Spleen (tissue), 11 donors: Measurements from ENCODE around the gene PCDHB6. TPM values are rescaled to one million over a fixed set of nuclear protein-coding genes. Genes with fewer than 3 reads are reported as not detected.
"Not testable (repeated sequence)": the region's sequence is repeated elsewhere in the genome, so short reads cannot be mapped to it uniquely, and the experiment has no call there.

Source experiments
- DNase-seq: peaks from one replicate; pipeline ENCODE4 v3.0.0-alpha.2; 2020
- H3K27ac ChIP-seq, 8 donors: fragments of 200-600 bp; sonication (generic) in 7 of 8; 1 replicate in 4 of 8; 2 replicates in 4 of 8; pipeline versions ENCODE4 v1.5.0 to v1.8.0; 2016 to 2021; ENCODE audit warnings: inconsistent platforms in 4 of 8, mild to moderate bottlenecking in 4 of 8, moderate library complexity in 1 of 8
- H3K27me3 ChIP-seq, 7 donors: fragments of 200-600 bp; sonication (generic) in 6 of 7; replicated peaks in 1 of 7; 1 replicate in 4 of 7; 2 replicates in 3 of 7; pipeline versions ENCODE4 v1.5.0 to v1.8.0; 2016 to 2021; ENCODE audit warnings: inconsistent platforms in 3 of 7, mild to moderate bottlenecking in 1 of 7
- H3K36me3 ChIP-seq, 6 donors: fragments of 200-600 bp; sonication (generic) in 5 of 6; 1 replicate in 4 of 6; 2 replicates in 2 of 6; pipeline versions ENCODE4 v1.5.0 to v1.8.0; 2016 to 2021; ENCODE audit warnings: inconsistent platforms in 2 of 6
- H3K4me1 ChIP-seq, 6 donors: fragments of 200-600 bp; sonication (generic) in 5 of 6; 1 replicate in 3 of 6; 2 replicates in 3 of 6; pipeline versions ENCODE4 v1.5.0 to v1.8.0; 2016 to 2021; ENCODE audit warnings: inconsistent platforms in 3 of 6
- H3K4me3 ChIP-seq, 8 donors: fragments of 200-600 bp; sonication (generic) in 7 of 8; 1 replicate in 4 of 8; 2 replicates in 4 of 8; pipeline versions ENCODE4 v1.5.0 to v1.8.0; 2016 to 2021; ENCODE audit warnings: inconsistent platforms in 4 of 8, mild to moderate bottlenecking in 4 of 8, moderate library complexity in 2 of 8
- H3K9me3 ChIP-seq, 8 donors: fragments of 200-600 bp; sonication (generic) in 7 of 8; 1 replicate in 4 of 8; 2 replicates in 4 of 8; pipeline versions ENCODE4 v1.5.0 to v1.8.0; 2016 to 2021; ENCODE audit warnings: inconsistent platforms in 4 of 8
- POLR2A ChIP-seq, 3 donors: fragments of 450-650 bp; IDR thresholded peaks; one replicate each; pipeline ENCODE4 v1.5.1; 2017; ENCODE audit warnings: antibody characterized with exemption in 3 of 3, mild to moderate bottlenecking in 1 of 3
- POLR2AphosphoS5 ChIP-seq, 3 donors: sonication (generic); formaldehyde crosslinking; IDR thresholded peaks; one replicate each; pipeline ENCODE4 v1.5.1; 2017; ENCODE audit warnings: antibody characterized with exemption in 3 of 3
- WGBS, 5 donors: extraction: QIAGEN DNeasy Blood & Tissue Kit in 3 of 5; methylation state at CpG; one replicate each; pipeline versions ENCODE4 v1.1.5 to v1.1.7; 2013 to 2018; 5-methylcytosine and 5-hydroxymethylcytosine counted together
- intact Hi-C: fragments of 100-400 bp; cut with DNase I; formaldehyde crosslinking; loops from one replicate; pipeline ENCODE4 v1.15.0; 2023; ENCODE audit warnings: low total_unique reads
- polyA plus RNA-seq, 3 donors: library from polyadenylated mRNA; stranded (reverse); fragments of 200-250 nt; gene quantifications; one replicate each; pipeline ENCODE4 v1.2.1, GENCODE V29; 2013
- total RNA-seq, 7 donors: library from RNA; depleted of rRNA in 3 of 7; stranded (reverse); fragments of >200 nt in 3 of 7; fragmentation: NEBNext Ultra II Directional in 4 of 7; extraction: Animal tissue kit (Norgen Biotek cat#: 25700) in 4 of 7; gene quantifications; one replicate each; pipeline versions ENCODE4 v1.1.0 to v1.2.1, GENCODE V29; 2016 to 2021
- TF ChIP-seq, protein P1 (sequence below), 11 experiments: fragments of 200-600 bp in 7 of 11; fragments of 450-650 bp in 4 of 11; sonication (generic) in 4 of 11; IDR thresholded peaks in 8 of 11; conservative IDR thresholded peaks in 3 of 11; 1 replicate in 7 of 11; 2 replicates in 4 of 11; pipeline versions ENCODE4 v1.4.0 to v1.8.0; 2016 to 2021; ENCODE audit warnings: antibody characterized with exemption in 11 of 11, inconsistent platforms in 4 of 11, mild to moderate bottlenecking in 1 of 11
- donor health status: healthy with polysubstance abuse.
- donor health status: DM: no; HTN: no; CAD: no; lungs with moderate emphysema.
- donor health status: DM: no; HTN: no; CAD: no.
- donor health status: Bipolar disorder and iron deficiency.
- donor health status: healthy.
- donor health status: DM: no; HTN: no; CAD: no.
- donor health status: DM: yes; HTN: yes; CAD: no.

Gene PCDHB6
- total and polyA plus RNA-seq, 10 donors, result 0.02 to 1.1 (median 0.61) TPM

DNA sequence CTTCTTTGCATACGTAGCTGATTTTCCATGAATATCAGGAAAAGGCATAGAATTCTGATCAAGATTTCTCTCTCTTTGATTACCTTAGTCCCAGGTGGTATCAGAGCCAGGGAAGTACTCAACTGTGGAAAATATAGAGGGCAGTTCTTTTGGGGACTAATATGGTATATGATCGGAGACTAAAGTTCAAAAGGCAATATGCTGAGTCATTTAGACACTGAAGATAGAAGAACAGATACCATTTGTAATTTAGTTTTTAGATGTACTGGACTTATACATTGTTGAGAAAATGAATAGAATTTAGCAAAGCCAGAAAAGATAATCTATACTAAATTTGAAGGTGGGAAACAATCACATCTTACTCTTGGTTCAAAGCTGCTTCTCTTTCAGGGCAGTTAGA lies 44.5 kb upstream of the PCDHB6 start:
- no peak for DNase-seq

GRCh38 chr5:141119250-141119649 lies 30.6 kb upstream of the PCDHB6 start:
- Histone ChIP-seq H3K27ac (no peak overlapping the region), H3K4me1 (no peaks in the 10 kb centered on the region), H3K36me3 (no peaks in the 10 kb centered on the region), H3K4me3 (no peak overlapping the region), H3K9me3 (peaks cover 0 to 82% (median 56%) of the 10 kb centered on the region in 8 donors), H3K27me3 (peaks cover 0 to 38% (median 0%) of the 10 kb centered on the region in 7 donors)
- no peak for DNase-seq
- 31 to 51% (median 40%) methylated on average over 2 of the region's 2 CpGs for WGBS, 5 donors
- TF ChIP-seq POLR2A (IDR thresholded peaks at IDR 0.05) (no peak), POLR2AphosphoS5 (IDR thresholded peaks at IDR 0.05) (no peak)
- TF ChIP-seq, protein P1, sequence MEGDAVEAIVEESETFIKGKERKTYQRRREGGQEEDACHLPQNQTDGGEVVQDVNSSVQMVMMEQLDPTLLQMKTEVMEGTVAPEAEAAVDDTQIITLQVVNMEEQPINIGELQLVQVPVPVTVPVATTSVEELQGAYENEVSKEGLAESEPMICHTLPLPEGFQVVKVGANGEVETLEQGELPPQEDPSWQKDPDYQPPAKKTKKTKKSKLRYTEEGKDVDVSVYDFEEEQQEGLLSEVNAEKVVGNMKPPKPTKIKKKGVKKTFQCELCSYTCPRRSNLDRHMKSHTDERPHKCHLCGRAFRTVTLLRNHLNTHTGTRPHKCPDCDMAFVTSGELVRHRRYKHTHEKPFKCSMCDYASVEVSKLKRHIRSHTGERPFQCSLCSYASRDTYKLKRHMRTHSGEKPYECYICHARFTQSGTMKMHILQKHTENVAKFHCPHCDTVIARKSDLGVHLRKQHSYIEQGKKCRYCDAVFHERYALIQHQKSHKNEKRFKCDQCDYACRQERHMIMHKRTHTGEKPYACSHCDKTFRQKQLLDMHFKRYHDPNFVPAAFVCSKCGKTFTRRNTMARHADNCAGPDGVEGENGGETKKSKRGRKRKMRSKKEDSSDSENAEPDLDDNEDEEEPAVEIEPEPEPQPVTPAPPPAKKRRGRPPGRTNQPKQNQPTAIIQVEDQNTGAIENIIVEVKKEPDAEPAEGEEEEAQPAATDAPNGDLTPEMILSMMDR (IDR thresholded peaks at IDR 0.05 in 8 of 11, conservative IDR thresholded peaks at IDR 0.05 in 3 of 11), result no peak
- intact Hi-C loops, result no loop called here

More for the DNA sequence above, 44.5 kb upstream of the PCDHB6 start:
- WGBS, 5 donors, result 65 to 86% (median 84%) methylated on average over 2 of the region's 2 CpGs
- H3K27ac ChIP-seq, result no peak overlapping the region
- intact Hi-C loops, result no loop called here
- no peak overlapping the region for H3K4me3 ChIP-seq
- peaks cover 0 to 54% (median 29%) of the 10 kb centered on the region in 8 donors for H3K9me3 ChIP-seq
- peaks cover 0 to 33% (median 0%) of the 10 kb centered on the region in 7 donors for H3K27me3 ChIP-seq
- no peaks in the 10 kb centered on the region for H3K36me3 ChIP-seq
- no peaks in the 10 kb centered on the region for H3K4me1 ChIP-seq
- no peak for TF ChIP-seq POLR2A (IDR thresholded peaks at IDR 0.05)
- TF ChIP-seq, protein P1 (IDR thresholded peaks at IDR 0.05 in 8 of 11, conservative IDR thresholded peaks at IDR 0.05 in 3 of 11), result no peak
- no peak for TF ChIP-seq POLR2AphosphoS5 (IDR thresholded peaks at IDR 0.05)

DNA sequence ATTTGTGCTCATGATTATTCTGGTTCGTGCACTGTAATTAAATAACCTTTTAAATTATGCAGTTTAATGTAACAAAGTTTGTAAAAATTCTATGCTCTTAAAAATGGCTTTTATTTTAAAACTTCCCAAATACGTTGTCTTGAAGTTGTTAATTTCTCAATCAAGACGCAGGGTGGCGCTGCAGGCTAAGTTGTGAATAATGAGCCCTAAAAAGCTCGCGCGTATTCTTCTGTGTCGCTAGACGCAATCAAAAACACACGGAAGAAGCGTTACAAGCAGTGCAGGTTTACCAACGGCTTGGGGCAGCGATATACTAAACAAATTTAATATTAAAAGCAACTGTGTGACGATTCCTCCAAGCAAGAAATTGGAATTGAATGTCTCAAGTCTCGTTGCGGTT lies 28.3 kb upstream of the PCDHB6 start, which contains the start of gene PCDHB4:
Gene PCDHB4 (plus strand): TSS at position 256 of the 400 bp plus-strand sequence. CDS start 181 bp downstream, outside the sequence.
- no peak for DNase-seq

DNA sequence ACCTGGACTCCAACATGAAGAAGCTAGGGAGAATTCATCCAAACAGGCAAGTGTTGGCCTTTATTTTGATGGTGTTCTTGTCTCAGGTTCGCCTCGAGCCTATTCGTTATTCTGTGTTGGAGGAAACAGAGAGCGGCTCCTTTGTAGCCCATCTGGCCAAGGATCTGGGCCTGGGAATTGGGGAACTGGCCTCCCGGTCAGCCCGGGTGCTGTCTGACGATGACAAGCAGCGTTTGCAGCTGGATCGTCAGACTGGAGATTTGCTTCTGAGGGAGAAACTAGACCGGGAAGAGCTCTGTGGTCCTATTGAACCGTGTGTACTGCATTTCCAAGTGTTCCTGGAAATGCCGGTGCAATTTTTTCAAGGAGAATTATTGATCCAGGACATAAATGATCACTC lies 27.9 kb upstream of the PCDHB6 start:
- Histone ChIP-seq H3K27me3 (peaks cover 0 to 54% (median 0%) of the 10 kb centered on the region in 7 donors), H3K36me3 (no peaks in the 10 kb centered on the region), H3K27ac (no peak overlapping the region), H3K9me3 (peaks cover 0 to 66% (median 31%) of the 10 kb centered on the region in 8 donors), H3K4me3 (peak overlapping the region in 3 of 8 donors; percentile 9 to 32 (median 19)), H3K4me1 (no peaks in the 10 kb centered on the region)
- TF ChIP-seq, protein P1 (IDR thresholded peaks at IDR 0.05 in 8 of 11, conservative IDR thresholded peaks at IDR 0.05 in 3 of 11), result no peak
- TF ChIP-seq POLR2AphosphoS5 (IDR thresholded peaks at IDR 0.05) (no peak), POLR2A (IDR thresholded peaks at IDR 0.05) (no peak)
- WGBS, 5 donors, result 34 to 48% (median 45%) methylated on average over 12 of the region's 12 CpGs
- no peak for DNase-seq
- intact Hi-C loops, result no loop called here

More for the DNA sequence above, 28.3 kb upstream of the PCDHB6 start, which contains the start of gene PCDHB4:
- TF ChIP-seq POLR2A (IDR thresholded peaks at IDR 0.05), result no peak
- TF ChIP-seq, protein P1 (IDR thresholded peaks at IDR 0.05 in 8 of 11, conservative IDR thresholded peaks at IDR 0.05 in 3 of 11), result no peak
- no peak for TF ChIP-seq POLR2AphosphoS5 (IDR thresholded peaks at IDR 0.05)
- peaks cover 0 to 68% (median 36%) of the 10 kb centered on the region in 8 donors for H3K9me3 ChIP-seq
- no peaks in the 10 kb centered on the region for H3K4me1 ChIP-seq
- WGBS, 5 donors, result 17 to 28% (median 23%) methylated on average over 16 of the region's 16 CpGs
- peaks cover 0 to 50% (median 0%) of the 10 kb centered on the region in 7 donors for H3K27me3 ChIP-seq
- intact Hi-C loops, result no loop called here
- peak within 1 kb of the TSS in 3 of 8 donors; percentile 9 to 32 (median 19) for H3K4me3 ChIP-seq
- H3K27ac ChIP-seq, result no peak within 1 kb of the TSS
- H3K36me3 ChIP-seq, result no peaks in the 10 kb centered on the region

- H3K27ac ChIP-seq, H3K4me1 ChIP-seq, H3K36me3 ChIP-seq, DNase-seq, intact Hi-C loops, H3K4me3 ChIP-seq: not testable (repeated sequence)
- H3K9me3 ChIP-seq, result peaks cover 0 to 52% (median 27%) of the 10 kb centered on the region in 8 donors
- peaks cover 0 to 55% (median 0%) of the 10 kb centered on the region in 7 donors for H3K27me3 ChIP-seq
- 28 to 51% (median 35%) methylated on average over 16 to 67 of the region's 73 CpGs for WGBS, 5 donors
Observed at GRCh38 chr5:141123396-141124135, 26.3 kb upstream of the PCDHB6 start.
